HG03060 (cell line): Measurements from ENCODE around the gene HAO2.
"Not testable (repeated sequence)": the region's sequence is repeated elsewhere in the genome, so short reads cannot be mapped to it uniquely, and the experiment has no call there.

Source experiments
- ATAC-seq: cut with Tn5 transposase; IDR thresholded peaks from one replicate; pipeline ENCODE4 v1.9.1; 2021; ENCODE audit warnings: low read depth, moderate number of reproducible peaks; ENCODE audit not compliant: unreplicated experiment

The HAO2 gene

GRCh38 chr1:119376594-119376993 is 8.0 kb downstream of the HAO2 start:
- ATAC-seq: no peak

GRCh38 chr1:119377594-119377993 is 9.0 kb downstream of the HAO2 start:
- ATAC-seq: not testable (repeated sequence)

- ATAC-seq: no peak
Measured at GRCh38 chr1:119379117-119379516, 10.5 kb downstream of the HAO2 start.

GRCh38 chr1:119380304-119380703 is 11.7 kb downstream of the HAO2 start:
- ATAC-seq: no peak

GRCh38 chr1:119380983-119381662 is 12.5 kb downstream of the HAO2 start:
- ATAC-seq: no peak

GRCh38 chr1:119384591-119384990 is 16.0 kb downstream of the HAO2 start:
- ATAC-seq: no peak

- no peak for ATAC-seq
Measured at GRCh38 chr1:119385650-119386049, 17.1 kb downstream of the HAO2 start.

- ATAC-seq: no peak
Measured at GRCh38 chr1:119387858-119388257, 19.3 kb downstream of the HAO2 start.

- ATAC-seq: no peak
Measured at GRCh38 chr1:119388450-119388849, 19.9 kb downstream of the HAO2 start.

- ATAC-seq: no peak
Measured at GRCh38 chr1:119390526-119390925, 21.9 kb downstream of the HAO2 start.

GRCh38 chr1:119391749-119392148 is 23.2 kb downstream of the HAO2 start:
- no peak for ATAC-seq

GRCh38 chr1:119394085-119394484 is 25.5 kb downstream of the HAO2 start:
- ATAC-seq: no peak

GRCh38 chr1:119396982-119397381 is 28.4 kb downstream of the HAO2 start:
- ATAC-seq: no peak

GRCh38 chr1:119397986-119398385 is 29.4 kb downstream of the HAO2 start:
- ATAC-seq: no peak

GRCh38 chr1:119404736-119405135 is 36.2 kb downstream of the HAO2 start:
- ATAC-seq: no peak

- ATAC-seq: no peak
Measured at GRCh38 chr1:119409731-119410130, 41.1 kb downstream of the HAO2 start.

- no peak for ATAC-seq
Measured at GRCh38 chr1:119410961-119411360, 42.4 kb downstream of the HAO2 start.

GRCh38 chr1:119414950-119415349 is 46.4 kb downstream of the HAO2 start, which contains the start of gene HSD3B2:
Gene HSD3B2 (plus strand): TSS chr1:119415150. CDS start chr1:119415420, 270 bp downstream.
- no peak for ATAC-seq

- no peak for ATAC-seq
Measured at GRCh38 chr1:119416006-119416640, 47.5 kb downstream of the HAO2 start.

- no peak for ATAC-seq
Measured at GRCh38 chr1:119419109-119419508, 50.5 kb downstream of the HAO2 start.

- ATAC-seq: no peak
Measured at GRCh38 chr1:119420638-119421037, 52.1 kb downstream of the HAO2 start.

- ATAC-seq: no peak
Measured at GRCh38 chr1:119422631-119423030, 54.0 kb downstream of the HAO2 start.
